ENCODE measurements around the gene SSTR3.

The SSTR3 gene

GRCh38 chr22:37156686-37157435, 55.4 kb downstream of the SSTR3 start:
- no peak overlapping the region for H3K4me3 Mint-ChIP-seq
- no peak overlapping the region for H3K27ac Mint-ChIP-seq
- DNase-seq: no peak

GRCh38 chr22:37155971-37156370, 56.3 kb downstream of the SSTR3 start:
- no peak for DNase-seq
- Mint-ChIP-seq H3K4me3 (no peak overlapping the region), H3K4me1 (peaks cover 45% of the 10 kb centered on the region), H3K9me3 (peaks cover 3% of the 10 kb centered on the region), H3K36me3 (peaks cover 2% of the 10 kb centered on the region), H3K27me3 (peaks cover 3% of the 10 kb centered on the region), H3K27ac (no peak overlapping the region)
- CTCF ChIA-PET: interaction anchor here (1.2 kb wide), 2 partner anchors 10 to 29 kb away, joined by 3 to 4 read pairs; no protein-coding TSS in a partner anchor

More at GRCh38 chr22:37156686-37157435, 55.4 kb downstream of the SSTR3 start:
- Mint-ChIP-seq H3K27me3 (peaks cover 3% of the 10 kb centered on the region), H3K9me3 (peaks cover 5% of the 10 kb centered on the region), H3K4me1 (peaks cover 48% of the 10 kb centered on the region), H3K36me3 (peaks cover 2% of the 10 kb centered on the region)
- CTCF ChIA-PET: interaction anchor here (0.7 to 1.2 kb wide), 4 partner anchors 8 to 30 kb away, joined by 3 to 4 read pairs (median 3); no protein-coding TSS in a partner anchor

GRCh38 chr22:37154925-37155712, 57.2 kb downstream of the SSTR3 start:
- peaks cover 50% of the 10 kb centered on the region for H3K4me1 Mint-ChIP-seq
- no peak for DNase-seq
- peaks cover 3% of the 10 kb centered on the region for H3K27me3 Mint-ChIP-seq
- peaks cover 8% of the 10 kb centered on the region for H3K9me3 Mint-ChIP-seq
- no peak overlapping the region for H3K4me3 Mint-ChIP-seq
- no peak overlapping the region for H3K27ac Mint-ChIP-seq
- CTCF ChIA-PET: no interaction called here
- H3K36me3 Mint-ChIP-seq: peaks cover 6% of the 10 kb centered on the region

Data from activated naive CD4-positive, alpha-beta T cell treated with anti-CD3 and anti-CD28 coated beads, Interleukin-2, amount 10 ng/mL, durations not matched to agents 7 days and 5 days (primary cell).